CD1c-positive myeloid dendritic cell (primary cell): ENCODE measurements around the gene EPHX1.
"Not testable (repeated sequence)": the region's sequence is repeated elsewhere in the genome, so short reads cannot be mapped to it uniquely, and the experiment has no call there.

Experiments used
- DNase-seq: peaks from one replicate; pipeline ENCODE4 v3.0.0-alpha.2; 2016; ENCODE audit errors: extremely low spot score

The EPHX1 gene

GRCh38 chr1:225809842-225810578 lies at the start of gene EPHX1:
Gene EPHX1 (plus strand): TSS chr1:225810124. CDS start chr1:225828730, 18,606 bp downstream.
- DNase-seq, result peak; percentile 82

GRCh38 chr1:225760531-225760930 lies 49.4 kb upstream of the EPHX1 start:
- DNase-seq, result no peak

GRCh38 chr1:225761395-225761794 lies 48.5 kb upstream of the EPHX1 start:
- DNase-seq, result not testable (repeated sequence)

- no peak for DNase-seq
These were observed 47.9 kb upstream of the EPHX1 start for GRCh38 chr1:225762002-225762441.

GRCh38 chr1:225762444-225762843 lies 47.5 kb upstream of the EPHX1 start:
- no peak for DNase-seq

GRCh38 chr1:225763716-225764548 lies 46.0 kb upstream of the EPHX1 start:
- peak; percentile 74 for DNase-seq

- DNase-seq, result no peak
These were observed 43.8 kb upstream of the EPHX1 start for GRCh38 chr1:225765982-225766674.

GRCh38 chr1:225766967-225767633 lies 42.8 kb upstream of the EPHX1 start:
- DNase-seq, result no peak

GRCh38 chr1:225767634-225768540 lies 42.0 kb upstream of the EPHX1 start:
- no peak for DNase-seq

- no peak for DNase-seq
These were observed 41.1 kb upstream of the EPHX1 start for GRCh38 chr1:225768662-225769426.

GRCh38 chr1:225769687-225770086 lies 40.2 kb upstream of the EPHX1 start:
- DNase-seq, result no peak

GRCh38 chr1:225770561-225771248 lies 39.2 kb upstream of the EPHX1 start:
- DNase-seq, result no peak

- no peak for DNase-seq
These were observed 38.1 kb upstream of the EPHX1 start for GRCh38 chr1:225771661-225772322.

- peak; percentile 76 for DNase-seq
These were observed 37.6 kb upstream of the EPHX1 start for GRCh38 chr1:225772323-225772768.

GRCh38 chr1:225772848-225773247 lies 37.1 kb upstream of the EPHX1 start:
- DNase-seq, result no peak

- DNase-seq, result no peak
These were observed 35.4 kb upstream of the EPHX1 start for GRCh38 chr1:225774281-225775147.

- no peak for DNase-seq
These were observed 33.6 kb upstream of the EPHX1 start for GRCh38 chr1:225776294-225776693.
